IPS-18a (cell line): ENCODE measurements around the gene CYP4Z1.
"Not testable (repeated sequence)": the region's sequence is repeated elsewhere in the genome, so short reads cannot be mapped to it uniquely, and the experiment has no call there.

ENCODE experiments used
- H3K27ac ChIP-seq: one replicate; pipeline ENCODE4 v1.5.1; 2013; ENCODE audit warnings: low read length
- H3K27me3 ChIP-seq: one replicate; pipeline ENCODE4 v1.6.1; 2013; ENCODE audit warnings: mild to moderate bottlenecking, low read length; ENCODE audit not compliant: control insufficient read depth, insufficient read depth
- H3K36me3 ChIP-seq: one replicate; pipeline ENCODE4 v1.6.1; 2013; ENCODE audit warnings: low read depth, low read length; ENCODE audit not compliant: control insufficient read depth
- H3K4me1 ChIP-seq: one replicate; pipeline ENCODE4 v1.6.1; 2013; ENCODE audit warnings: low read depth, low read length; ENCODE audit not compliant: control insufficient read depth
- H3K4me3 ChIP-seq: one replicate; pipeline ENCODE4 v1.5.1; 2013; ENCODE audit warnings: low read length
- H3K9ac ChIP-seq: one replicate; pipeline ENCODE4 v1.6.1; 2013; ENCODE audit warnings: mild to moderate bottlenecking, low read length, moderate library complexity
- H3K9me3 ChIP-seq: one replicate; pipeline ENCODE4 v1.6.1; 2013; ENCODE audit warnings: low read depth, low read length; ENCODE audit not compliant: control insufficient read depth

Gene CYP4Z1, protein sequence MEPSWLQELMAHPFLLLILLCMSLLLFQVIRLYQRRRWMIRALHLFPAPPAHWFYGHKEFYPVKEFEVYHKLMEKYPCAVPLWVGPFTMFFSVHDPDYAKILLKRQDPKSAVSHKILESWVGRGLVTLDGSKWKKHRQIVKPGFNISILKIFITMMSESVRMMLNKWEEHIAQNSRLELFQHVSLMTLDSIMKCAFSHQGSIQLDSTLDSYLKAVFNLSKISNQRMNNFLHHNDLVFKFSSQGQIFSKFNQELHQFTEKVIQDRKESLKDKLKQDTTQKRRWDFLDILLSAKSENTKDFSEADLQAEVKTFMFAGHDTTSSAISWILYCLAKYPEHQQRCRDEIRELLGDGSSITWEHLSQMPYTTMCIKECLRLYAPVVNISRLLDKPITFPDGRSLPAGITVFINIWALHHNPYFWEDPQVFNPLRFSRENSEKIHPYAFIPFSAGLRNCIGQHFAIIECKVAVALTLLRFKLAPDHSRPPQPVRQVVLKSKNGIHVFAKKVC

DNA sequence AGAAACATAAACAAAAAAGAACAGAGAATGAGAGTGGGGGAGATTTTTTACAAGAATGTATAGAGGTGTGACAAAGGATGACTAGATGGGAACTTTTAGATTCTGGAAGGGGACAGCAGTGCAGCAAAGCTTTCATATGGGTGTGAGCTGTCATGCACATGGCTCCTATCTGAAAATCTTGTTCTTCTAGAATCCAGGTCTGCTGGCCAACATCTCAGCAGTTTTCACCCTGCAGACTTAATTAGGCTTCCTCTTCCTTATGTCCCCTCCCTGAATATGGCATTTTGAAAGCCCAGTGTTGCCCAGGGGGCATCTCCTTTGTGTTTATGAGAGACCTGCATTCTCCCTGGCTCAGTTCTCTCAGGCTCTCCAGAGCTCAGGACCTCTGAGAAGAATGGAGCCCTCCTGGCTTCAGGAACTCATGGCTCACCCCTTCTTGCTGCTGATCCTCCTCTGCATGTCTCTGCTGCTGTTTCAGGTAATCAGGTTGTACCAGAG is at the start of gene CYP4Z1:
Gene CYP4Z1, plus strand, starts transcription at position 135 of the 498 bp plus-strand sequence. Its CDS starts 260 bp downstream, at position 395.
- H3K27ac ChIP-seq: no peak within 1 kb of the TSS
- H3K9ac ChIP-seq: no peak within 1 kb of the TSS
- no peaks in the 10 kb centered on the region for H3K36me3 ChIP-seq
- H3K4me3 ChIP-seq: no peak within 1 kb of the TSS
- H3K27me3 ChIP-seq: no peaks in the 10 kb centered on the region
- no peaks in the 10 kb centered on the region for H3K9me3 ChIP-seq
- H3K4me1 ChIP-seq: no peaks in the 10 kb centered on the region

DNA sequence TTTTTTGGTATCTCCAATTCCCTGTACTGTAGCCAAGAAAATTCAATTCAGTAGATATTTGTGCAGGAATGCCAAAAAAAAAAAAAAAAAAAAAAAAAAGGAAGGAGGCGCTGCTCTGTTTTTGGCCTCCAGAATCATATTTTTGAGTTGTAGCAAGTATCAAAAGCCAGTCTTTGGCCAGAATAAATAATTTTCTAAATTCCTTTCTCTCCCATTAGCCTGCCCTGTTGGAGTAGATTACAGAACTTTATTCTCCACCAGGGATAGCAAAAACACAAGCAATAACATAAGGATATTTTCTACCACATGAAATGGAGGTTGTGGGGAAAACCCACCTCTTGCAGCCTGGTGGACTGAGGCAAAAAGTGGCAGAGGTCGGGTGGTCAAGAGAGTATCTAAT is 46.0 kb upstream of the CYP4Z1 start:
- no peak overlapping the region for H3K9ac ChIP-seq
- no peaks in the 10 kb centered on the region for H3K36me3 ChIP-seq
- H3K4me3 ChIP-seq: no peak overlapping the region
- H3K27me3 ChIP-seq: peaks cover 26% of the 10 kb centered on the region
- no peaks in the 10 kb centered on the region for H3K9me3 ChIP-seq
- H3K4me1 ChIP-seq: peaks cover 31% of the 10 kb centered on the region
- no peak overlapping the region for H3K27ac ChIP-seq

DNA sequence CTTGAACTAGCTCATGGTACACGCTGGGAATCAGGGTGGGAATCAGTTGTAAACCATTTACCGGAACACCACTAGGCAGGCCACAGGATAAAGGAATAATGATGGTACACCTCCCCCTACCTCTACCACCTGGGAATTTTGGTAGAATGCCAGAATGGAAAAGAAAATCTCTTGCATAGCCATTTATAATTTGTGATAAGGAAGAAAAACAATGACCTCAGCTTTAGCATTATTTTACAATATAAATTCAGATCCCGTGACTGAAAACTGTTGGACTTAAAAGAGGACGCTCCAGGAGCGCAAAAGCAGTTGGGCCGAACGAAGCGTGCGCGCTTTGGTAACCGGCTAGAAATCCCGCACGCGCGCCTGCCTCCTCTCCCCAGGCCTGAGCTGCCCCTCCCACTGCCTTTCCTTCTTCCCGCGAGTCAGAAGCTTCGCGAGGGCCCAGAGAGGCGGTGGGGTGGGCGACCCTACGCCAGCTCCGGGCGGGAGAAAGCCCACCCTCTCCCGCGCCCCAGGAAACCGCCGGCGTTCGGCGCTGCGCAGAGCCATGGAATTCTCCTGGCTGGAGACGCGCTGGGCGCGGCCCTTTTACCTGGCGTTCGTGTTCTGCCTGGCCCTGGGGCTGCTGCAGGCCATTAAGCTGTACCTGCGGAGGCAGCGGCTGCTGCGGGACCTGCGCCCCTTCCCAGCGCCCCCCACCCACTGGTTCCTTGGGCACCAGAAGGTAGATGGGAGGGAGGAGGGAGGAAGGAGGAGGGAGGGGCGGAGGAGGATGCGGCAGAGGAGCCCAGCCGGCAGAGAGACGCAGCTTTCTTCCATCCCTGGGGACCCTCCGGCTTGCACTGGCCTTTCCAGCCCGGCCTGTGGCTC is 43.5 kb upstream of the CYP4Z1 start, which contains the start of gene CYP4X1:
Gene CYP4X1, plus strand, starts transcription at position 402 of the 873 bp plus-strand sequence. Its CDS starts 149 bp downstream, at position 551.
- Histone ChIP-seq H3K27me3 (peaks cover 26% of the 10 kb centered on the region), H3K4me1 (peaks cover 23% of the 10 kb centered on the region), H3K9ac (peak within 1 kb of the TSS; percentile 20), H3K36me3 (no peaks in the 10 kb centered on the region), H3K27ac (no peak within 1 kb of the TSS), H3K4me3 (peak within 1 kb of the TSS; percentile 66), H3K9me3 (no peaks in the 10 kb centered on the region)

DNA sequence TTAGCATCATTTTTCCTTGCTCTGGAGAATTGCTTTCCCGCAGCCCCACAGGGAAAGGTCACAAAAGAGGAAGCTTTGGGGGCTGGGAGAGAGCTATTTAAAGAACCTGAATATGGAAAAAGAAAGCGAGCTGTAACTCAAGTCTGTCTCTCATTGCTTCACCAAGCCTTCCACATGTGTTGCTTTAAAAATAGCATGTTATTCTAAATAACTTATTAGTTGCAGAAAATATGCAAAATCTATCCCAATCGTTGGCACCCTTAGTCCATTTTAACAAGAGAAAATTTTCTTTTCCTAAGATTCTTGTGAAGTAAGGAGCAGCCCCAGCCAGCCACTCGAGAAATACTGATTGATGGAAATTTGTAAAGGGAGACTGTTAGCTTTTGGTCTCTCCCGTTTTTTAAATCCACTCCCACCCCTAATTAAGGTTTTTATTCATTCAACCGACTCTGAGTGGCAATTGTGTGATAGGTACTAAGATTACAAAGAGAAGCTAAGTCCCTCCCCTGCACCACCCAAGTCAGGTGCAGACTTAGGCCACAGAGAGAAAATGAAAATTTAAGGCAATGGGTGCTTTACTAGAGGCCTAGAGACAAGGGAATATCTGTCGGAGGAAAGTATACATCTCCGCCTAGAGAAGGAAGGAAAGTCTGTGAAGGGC is 42.8 kb upstream of the CYP4Z1 start:
- H3K4me1 ChIP-seq: peaks cover 19% of the 10 kb centered on the region
- no peaks in the 10 kb centered on the region for H3K36me3 ChIP-seq
- no peaks in the 10 kb centered on the region for H3K9me3 ChIP-seq
- peaks cover 26% of the 10 kb centered on the region for H3K27me3 ChIP-seq
- H3K4me3 ChIP-seq: peak overlapping the region; percentile 66
- peak overlapping the region; percentile 20 for H3K9ac ChIP-seq
- H3K27ac ChIP-seq: no peak overlapping the region

DNA sequence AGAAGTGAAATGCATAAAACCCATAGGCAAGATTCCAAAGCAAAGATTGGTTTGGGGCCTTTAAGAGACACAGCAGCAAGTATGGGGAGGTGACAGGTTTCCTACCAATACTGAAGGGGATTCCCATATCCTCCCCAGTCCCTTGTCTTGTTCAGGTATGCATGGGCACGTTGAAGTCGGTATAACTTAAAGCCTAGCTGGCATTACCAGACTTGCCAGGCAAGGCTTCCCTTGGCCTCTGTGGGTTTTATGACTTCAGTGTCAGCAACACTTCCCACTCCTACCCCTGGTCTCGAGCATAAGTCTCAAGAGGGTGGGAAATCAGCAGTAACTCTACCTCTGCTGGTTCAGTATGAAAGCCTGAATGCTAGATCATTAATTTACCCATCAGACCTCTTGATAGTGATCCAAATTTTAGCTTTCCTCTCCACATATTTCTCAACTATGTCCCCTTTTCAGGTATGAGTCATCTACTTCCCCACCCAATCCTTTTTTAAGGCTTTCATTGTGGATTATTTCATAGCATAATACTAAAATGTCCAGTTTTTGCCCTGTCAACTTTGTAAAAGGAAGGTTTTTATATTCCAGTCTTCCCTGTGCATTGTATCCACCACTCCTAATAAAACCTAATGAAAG is 36.7 kb upstream of the CYP4Z1 start:
- Histone ChIP-seq H3K9ac (no peak overlapping the region), H3K4me1 (no peaks in the 10 kb centered on the region), H3K27me3 (no peaks in the 10 kb centered on the region), H3K36me3 (no peaks in the 10 kb centered on the region), H3K4me3 (no peak overlapping the region), H3K9me3 (no peaks in the 10 kb centered on the region), H3K27ac (no peak overlapping the region)

DNA sequence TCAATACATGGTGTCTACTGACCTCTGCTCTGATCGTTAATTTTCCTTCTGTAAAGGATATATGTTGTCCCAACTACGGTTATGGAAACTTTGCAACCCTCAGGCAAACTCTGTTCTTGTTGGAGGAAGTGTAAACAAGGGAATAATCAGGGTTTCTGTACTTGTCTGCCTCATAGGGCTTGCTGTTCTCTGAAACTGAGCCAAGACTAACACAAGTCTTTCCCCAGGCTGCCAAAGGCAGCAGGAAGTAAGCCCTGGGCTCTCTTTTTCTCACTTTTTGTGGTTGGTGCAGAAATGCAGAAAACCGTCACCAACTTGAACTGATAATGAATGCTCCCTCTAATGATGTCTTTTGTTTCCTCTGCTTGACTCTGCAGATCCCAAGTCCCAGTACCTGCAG is 36.0 kb upstream of the CYP4Z1 start:
- no peak overlapping the region for H3K4me3 ChIP-seq
- H3K36me3 ChIP-seq: no peaks in the 10 kb centered on the region
- H3K9ac ChIP-seq: no peak overlapping the region
- no peaks in the 10 kb centered on the region for H3K4me1 ChIP-seq
- H3K27me3 ChIP-seq: no peaks in the 10 kb centered on the region
- H3K9me3 ChIP-seq: no peaks in the 10 kb centered on the region
- no peak overlapping the region for H3K27ac ChIP-seq

DNA sequence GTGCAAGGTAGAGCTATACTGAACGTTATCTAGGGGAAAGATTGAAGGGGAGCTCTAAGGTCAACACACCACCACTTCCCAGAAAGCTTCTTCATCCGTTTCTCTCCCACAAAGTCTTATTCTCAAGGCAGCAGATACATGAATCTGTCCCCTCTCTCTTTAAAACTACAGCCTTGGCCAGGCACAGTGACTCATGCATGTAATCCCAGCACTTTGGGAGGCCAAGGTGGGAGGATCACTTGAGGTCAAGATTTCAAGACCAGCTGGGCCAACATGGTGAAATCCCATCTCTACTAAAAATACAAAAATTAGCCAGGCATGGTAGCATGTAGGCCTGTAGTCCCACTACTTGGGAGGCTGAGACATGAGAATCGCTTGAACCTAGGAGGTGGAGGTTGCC is 35.4 kb upstream of the CYP4Z1 start:
- no peaks in the 10 kb centered on the region for H3K27me3 ChIP-seq
- H3K9ac ChIP-seq: no peak overlapping the region
- H3K27ac ChIP-seq: no peak overlapping the region
- H3K9me3 ChIP-seq: no peaks in the 10 kb centered on the region
- no peak overlapping the region for H3K4me3 ChIP-seq
- H3K36me3 ChIP-seq: no peaks in the 10 kb centered on the region
- H3K4me1 ChIP-seq: no peaks in the 10 kb centered on the region

DNA sequence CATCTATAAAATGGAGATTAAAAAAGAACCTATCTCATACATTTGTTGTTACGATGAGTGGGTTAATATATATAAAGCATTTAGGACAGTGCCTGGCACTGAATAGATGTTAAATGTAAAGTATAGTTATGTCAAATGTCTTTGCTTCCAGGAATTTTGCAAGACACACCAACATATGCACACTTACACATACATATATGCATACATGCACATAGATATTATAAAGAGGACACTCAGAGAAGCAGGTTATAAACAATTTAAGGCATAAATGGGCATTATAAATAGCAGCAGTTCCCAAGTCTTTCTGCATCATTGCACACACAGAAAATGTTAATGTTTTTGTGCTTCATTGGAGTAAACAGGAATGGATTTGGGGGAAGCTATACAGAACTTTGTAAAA is 30.3 kb upstream of the CYP4Z1 start:
- no peaks in the 10 kb centered on the region for H3K9me3 ChIP-seq
- no peaks in the 10 kb centered on the region for H3K4me1 ChIP-seq
- no peaks in the 10 kb centered on the region for H3K27me3 ChIP-seq
- no peak overlapping the region for H3K27ac ChIP-seq
- H3K4me3 ChIP-seq: no peak overlapping the region
- no peaks in the 10 kb centered on the region for H3K36me3 ChIP-seq
- H3K9ac ChIP-seq: no peak overlapping the region

DNA sequence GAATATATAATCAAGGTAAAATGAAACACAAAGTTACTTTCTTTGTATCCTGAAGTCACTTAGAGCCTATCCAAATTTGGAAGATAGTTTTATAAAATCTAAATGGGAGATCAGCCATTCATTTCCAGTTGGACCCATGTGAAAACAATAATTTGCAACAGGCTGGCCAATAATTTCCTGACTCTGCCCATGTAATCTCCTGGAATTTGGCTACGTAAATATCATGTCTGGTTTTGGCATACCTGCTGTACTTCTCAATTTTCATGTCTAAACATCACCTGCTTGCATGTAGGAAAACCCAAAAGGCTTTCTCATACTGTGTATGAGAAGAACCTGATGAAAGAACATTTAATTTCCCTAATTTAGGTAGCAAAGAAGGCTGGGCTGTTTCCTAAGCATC is 7.7 kb upstream of the CYP4Z1 start:
- Histone ChIP-seq H3K4me1 (no peaks in the 10 kb centered on the region), H3K27me3 (no peaks in the 10 kb centered on the region), H3K9ac (no peak overlapping the region), H3K9me3 (no peaks in the 10 kb centered on the region), H3K4me3 (no peak overlapping the region), H3K27ac (no peak overlapping the region), H3K36me3 (no peaks in the 10 kb centered on the region)

DNA sequence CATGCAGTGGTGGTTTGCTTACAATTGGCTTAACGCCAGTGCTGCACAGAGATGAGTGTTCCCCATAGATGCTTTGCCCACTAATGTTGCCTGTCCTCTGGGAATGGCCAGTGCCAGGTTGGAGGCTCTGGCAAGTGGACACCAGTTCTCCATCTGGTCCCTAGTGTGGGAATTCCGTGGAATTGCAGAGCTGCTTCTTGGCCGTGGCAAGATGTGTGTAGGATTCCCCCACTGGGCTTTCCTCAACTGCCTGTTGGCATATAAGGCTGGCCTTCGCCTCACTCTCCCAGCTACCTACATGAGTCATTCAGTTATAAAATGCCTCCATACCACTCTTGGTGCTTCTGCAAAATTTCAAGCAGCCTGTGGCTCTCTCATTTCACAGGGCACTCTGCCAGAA is 2.0 kb downstream of the CYP4Z1 start:
- H3K27ac ChIP-seq, H3K4me3 ChIP-seq, H3K9me3 ChIP-seq, H3K36me3 ChIP-seq, H3K27me3 ChIP-seq, H3K9ac ChIP-seq, H3K4me1 ChIP-seq: not testable (repeated sequence)

DNA sequence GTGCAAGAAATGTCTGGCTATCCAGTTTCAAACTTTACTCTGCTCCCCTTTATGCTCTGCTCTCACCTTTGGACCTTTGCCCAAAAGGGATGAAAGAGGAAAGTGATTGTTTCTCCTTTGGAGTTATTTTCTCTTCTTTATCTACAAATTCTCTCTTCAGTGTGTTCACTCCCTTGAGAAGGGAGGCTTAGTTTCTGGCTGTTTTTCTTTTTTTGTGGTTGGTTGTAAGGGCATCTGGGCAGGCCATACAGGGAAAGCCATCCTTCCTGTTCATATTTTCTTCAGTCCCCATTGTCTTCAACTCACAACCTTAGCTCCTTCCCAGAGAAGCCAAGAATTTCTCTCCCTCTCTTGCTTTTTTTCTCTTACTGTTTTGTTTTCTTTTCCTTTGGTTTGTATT is 2.5 kb downstream of the CYP4Z1 start:
- not testable (repeated sequence) for H3K27ac ChIP-seq, H3K9ac ChIP-seq, H3K36me3 ChIP-seq, H3K4me3 ChIP-seq, H3K27me3 ChIP-seq, H3K9me3 ChIP-seq, H3K4me1 ChIP-seq
